Measurements from ENCODE around the gene CXCL17.

The CXCL17 gene

GRCh38 chr19:42478765-42479311 lies 36.1 kb upstream of the CXCL17 start:
- no peak for DNase-seq (ENCODE audit: insufficient read length, low spot score)
- no peak for FAIRE-seq
- TF ChIP-seq, protein P1, sequence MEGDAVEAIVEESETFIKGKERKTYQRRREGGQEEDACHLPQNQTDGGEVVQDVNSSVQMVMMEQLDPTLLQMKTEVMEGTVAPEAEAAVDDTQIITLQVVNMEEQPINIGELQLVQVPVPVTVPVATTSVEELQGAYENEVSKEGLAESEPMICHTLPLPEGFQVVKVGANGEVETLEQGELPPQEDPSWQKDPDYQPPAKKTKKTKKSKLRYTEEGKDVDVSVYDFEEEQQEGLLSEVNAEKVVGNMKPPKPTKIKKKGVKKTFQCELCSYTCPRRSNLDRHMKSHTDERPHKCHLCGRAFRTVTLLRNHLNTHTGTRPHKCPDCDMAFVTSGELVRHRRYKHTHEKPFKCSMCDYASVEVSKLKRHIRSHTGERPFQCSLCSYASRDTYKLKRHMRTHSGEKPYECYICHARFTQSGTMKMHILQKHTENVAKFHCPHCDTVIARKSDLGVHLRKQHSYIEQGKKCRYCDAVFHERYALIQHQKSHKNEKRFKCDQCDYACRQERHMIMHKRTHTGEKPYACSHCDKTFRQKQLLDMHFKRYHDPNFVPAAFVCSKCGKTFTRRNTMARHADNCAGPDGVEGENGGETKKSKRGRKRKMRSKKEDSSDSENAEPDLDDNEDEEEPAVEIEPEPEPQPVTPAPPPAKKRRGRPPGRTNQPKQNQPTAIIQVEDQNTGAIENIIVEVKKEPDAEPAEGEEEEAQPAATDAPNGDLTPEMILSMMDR (IDR thresholded peaks at IDR 0.05; ENCODE audit: insufficient read depth, missing control alignments) = no peak

DNA sequence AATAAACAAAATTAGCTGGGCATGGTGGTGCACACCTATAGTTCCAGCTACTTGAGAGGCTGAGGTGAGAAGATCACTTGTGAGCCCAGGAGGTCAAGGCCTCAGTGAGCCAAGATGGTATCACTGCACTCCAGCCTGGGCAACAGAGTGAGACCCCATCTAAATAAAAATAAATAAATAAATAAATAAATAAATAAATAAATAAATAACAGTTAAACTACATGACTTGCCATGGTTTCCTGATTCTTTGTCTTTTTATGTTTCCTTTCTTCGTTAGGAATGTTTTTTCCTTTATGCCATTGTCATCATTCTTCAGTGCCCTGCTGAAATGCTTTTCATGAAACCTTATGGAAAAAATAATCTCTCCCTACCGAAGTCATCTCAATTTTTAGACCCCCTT lies 35.2 kb upstream of the CXCL17 start:
- DNase-seq (ENCODE audit: insufficient read length, low spot score) = no peak
- FAIRE-seq = no peak
- TF ChIP-seq, protein P1 (IDR thresholded peaks at IDR 0.05; ENCODE audit: insufficient read depth, missing control alignments) = no peak

DNA sequence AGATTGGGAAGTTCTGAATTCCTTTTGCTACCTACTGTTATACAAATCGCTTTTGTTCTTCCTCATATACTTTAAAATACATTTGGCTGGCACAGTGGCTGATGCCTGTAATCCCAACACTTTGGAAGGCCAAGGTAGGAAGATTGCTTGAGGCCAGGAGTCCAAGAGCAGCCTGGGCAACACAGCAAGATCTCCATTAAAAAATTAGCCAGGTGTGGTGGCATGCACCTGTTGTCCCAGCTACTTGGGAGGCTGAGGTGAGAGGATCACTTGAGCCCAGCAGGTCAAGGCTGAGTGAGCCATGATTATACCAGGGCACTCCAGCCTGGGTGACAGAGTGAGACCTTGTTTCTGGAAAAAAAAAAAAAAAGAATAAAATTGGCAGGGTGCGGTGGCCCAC lies 34.4 kb upstream of the CXCL17 start:
- TF ChIP-seq, protein P1 (IDR thresholded peaks at IDR 0.05; ENCODE audit: insufficient read depth, missing control alignments) = no peak
- DNase-seq (ENCODE audit: insufficient read length, low spot score) (no peak), FAIRE-seq (no peak)

DNA sequence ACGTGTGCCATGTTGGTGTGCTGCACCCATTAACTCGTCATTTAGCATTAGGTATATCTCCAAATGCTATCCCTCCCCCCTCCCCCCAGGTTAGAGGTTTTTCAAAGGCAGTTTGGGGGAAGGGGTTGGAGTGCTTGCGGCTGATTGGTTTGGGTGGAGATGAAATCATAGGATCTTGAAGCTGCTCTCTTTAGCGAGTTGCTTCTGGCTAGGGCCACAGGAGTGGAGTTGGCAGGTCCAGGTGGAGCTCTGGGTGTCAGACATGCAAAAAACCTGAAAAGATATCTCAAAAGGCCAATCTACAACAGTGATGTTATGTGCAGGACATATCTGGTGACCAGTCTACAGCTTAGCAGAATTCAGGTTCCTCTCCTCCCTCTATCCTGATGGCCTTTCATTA lies 32.6 kb upstream of the CXCL17 start:
- DNase-seq (ENCODE audit: insufficient read length, low spot score) = no peak
- TF ChIP-seq, protein P1 (IDR thresholded peaks at IDR 0.05; ENCODE audit: insufficient read depth, missing control alignments) = no peak

DNA sequence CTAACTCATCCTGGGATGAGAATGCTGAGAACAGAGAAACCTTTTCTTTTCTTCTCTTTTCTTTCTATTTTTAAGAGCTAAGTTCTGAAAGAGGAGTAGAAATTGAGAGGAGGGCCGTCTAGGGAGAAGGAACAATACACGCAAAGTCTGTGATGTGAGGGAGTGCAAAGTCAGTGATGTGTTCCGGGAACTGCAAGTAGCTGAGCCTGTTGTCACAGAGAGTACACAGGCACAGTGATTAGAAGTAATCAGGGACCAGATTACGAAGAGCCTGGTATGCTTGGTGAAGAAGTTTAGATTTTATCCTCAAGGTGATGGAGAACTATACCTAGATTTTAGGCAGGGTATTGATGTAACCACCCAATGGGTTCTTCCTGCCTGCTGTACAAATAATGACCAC lies 32.0 kb upstream of the CXCL17 start:
- DNase-seq (ENCODE audit: insufficient read length, low spot score) (no peak), FAIRE-seq (no peak)
- TF ChIP-seq, protein P1 (IDR thresholded peaks at IDR 0.05; ENCODE audit: insufficient read depth, missing control alignments) = no peak

More for the DNA sequence above, 32.6 kb upstream of the CXCL17 start:
- FAIRE-seq = no peak

DNA sequence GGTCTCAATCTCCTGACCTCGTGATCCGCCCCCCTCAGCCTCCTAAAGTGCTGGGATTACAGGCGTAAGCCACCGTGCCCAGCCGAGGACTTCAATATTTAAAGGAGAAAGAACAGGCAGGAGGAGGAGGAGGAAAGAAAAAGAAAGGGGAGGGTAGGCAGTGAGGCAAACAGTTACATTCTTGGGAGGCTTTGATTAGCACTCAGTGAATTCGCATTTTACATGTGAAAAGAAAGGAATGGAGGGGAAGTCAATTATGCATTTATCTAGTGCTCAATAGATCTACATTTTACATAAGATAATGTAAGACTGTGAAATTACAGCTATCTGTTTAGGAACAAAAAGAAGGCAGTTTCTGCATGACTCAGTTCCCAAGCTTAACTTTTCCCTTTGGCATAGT lies 30.9 kb upstream of the CXCL17 start:
- TF ChIP-seq, protein P1 (IDR thresholded peaks at IDR 0.05; ENCODE audit: insufficient read depth, missing control alignments) = no peak
- DNase-seq (ENCODE audit: insufficient read length, low spot score) (no peak), FAIRE-seq (no peak)

GRCh38 chr19:42472402-42473147 lies 29.8 kb upstream of the CXCL17 start:
- TF ChIP-seq, protein P1 (IDR thresholded peaks at IDR 0.05; ENCODE audit: insufficient read depth, missing control alignments) = no peak
- FAIRE-seq = no peak

More at GRCh38 chr19:42472402-42473147, 29.8 kb upstream of the CXCL17 start:
- DNase-seq (ENCODE audit: insufficient read length, low spot score) = no peak
